ENCODE results near the gene SLC39A1. TPM values are rescaled to one million over a fixed set of nuclear protein-coding genes. Genes with fewer than 3 reads are reported as not detected.

Gene SLC39A1
- total RNA-seq, 2 donors from 2014 or later: 63.2 to 77.6 TPM

DNA sequence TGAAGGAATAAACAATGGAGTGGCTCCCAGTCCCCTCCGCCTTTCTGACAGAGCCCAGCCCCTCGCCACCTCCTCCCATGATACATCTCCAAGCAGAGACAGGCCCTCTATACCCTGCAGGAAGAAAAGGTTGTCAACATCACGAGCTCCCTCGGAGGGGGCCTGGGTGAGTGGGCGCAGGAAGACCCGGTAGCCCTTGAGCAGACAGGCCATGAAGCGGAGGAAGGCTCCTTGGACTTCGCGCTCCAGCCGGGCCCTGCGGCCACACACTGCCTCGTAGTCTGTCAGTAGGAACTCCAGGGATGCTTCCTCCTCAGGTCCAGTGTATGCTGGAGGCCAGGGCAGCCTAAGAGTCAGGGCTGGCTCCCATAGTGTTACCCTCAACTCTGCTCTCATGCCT lies 23.9 kb downstream of the SLC39A1 start:
- DNase-seq (no peak), ATAC-seq (no peak)
- intact Hi-C loops (cut with DNase I): no loop called here

DNA sequence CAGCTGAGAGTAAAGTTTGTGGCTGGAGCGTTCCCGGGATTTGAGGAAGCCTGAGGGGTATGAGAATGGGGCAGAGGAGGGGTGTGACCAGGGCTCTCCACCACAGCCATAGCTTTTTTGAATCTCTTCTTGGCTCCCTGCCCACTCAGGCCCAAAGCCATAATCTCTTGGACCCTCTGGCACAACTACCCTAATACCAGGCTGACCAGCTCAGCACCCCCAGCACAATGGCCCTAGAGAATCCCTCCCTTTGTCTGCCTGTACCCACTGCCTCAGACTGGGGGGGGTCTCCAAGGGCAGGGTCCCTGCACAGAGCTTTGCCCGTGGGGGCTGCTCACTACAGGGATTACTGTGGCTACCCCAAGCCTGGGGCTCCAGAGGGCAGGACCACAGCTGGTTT lies 24.3 kb downstream of the SLC39A1 start:
- ATAC-seq (no peak), DNase-seq (no peak)
- intact Hi-C loops (cut with DNase I): no loop called here

DNA sequence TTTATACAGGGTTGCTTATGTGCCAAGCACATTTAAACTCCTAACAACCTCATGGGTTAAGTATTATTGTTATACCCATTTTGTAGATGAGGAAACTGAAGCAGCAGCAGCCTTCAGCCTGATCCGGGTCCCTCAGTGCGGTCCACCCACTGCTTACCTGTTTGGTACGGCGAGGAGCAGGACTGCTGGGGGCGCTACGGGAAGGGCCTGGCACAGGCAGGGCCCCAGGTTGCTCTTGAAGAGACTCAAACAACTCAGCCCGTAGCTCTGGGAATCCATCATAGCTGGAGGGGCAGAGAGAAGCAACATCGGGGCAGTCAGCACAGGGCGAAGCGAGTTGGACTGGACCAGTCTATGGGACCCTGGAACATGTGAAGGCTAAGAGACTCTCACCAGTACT lies 26.0 kb downstream of the SLC39A1 start:
- intact Hi-C loops (cut with DNase I): no loop called here
- DNase-seq: no peak
- no peak for ATAC-seq

DNA sequence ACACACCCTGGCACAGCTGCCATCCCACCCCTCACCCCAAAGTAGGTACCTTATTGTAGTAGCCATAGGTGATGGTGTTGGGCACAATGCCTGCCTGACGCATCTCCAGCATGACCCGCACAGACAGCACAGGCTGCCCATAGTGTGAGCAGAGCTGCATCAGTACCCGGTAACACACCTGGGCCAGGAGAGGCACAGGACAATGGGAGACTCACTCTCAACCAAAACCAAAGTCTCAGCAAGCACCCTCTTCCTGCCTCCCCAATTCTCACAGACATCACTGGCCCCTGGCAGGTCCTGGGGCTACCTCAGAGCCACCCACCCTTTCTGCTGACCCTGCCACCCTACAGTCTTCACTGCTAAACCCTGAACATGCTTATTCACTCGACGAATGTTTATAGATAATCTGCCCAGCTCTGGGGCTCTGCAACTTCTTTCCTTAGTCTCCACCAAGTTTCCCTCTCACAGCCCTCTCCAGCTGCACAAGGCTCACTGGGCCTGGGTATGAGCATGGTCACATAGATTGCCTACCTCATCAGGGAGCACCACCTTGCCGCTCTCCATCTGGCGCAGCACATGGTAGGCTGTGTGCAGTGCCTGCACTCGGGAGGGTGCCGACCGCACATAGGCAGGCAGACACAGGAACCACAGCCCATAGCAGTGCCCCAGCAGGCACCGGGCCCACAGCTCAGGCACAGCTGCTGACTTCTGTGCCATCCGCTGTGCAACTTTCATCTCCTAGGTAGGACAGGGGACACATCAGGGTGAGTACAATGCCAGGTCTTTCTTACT lies 27.1 kb downstream of the SLC39A1 start:
- DNase-seq (no peak), ATAC-seq (no peak)
- intact Hi-C loops (cut with DNase I): no loop called here

DNA sequence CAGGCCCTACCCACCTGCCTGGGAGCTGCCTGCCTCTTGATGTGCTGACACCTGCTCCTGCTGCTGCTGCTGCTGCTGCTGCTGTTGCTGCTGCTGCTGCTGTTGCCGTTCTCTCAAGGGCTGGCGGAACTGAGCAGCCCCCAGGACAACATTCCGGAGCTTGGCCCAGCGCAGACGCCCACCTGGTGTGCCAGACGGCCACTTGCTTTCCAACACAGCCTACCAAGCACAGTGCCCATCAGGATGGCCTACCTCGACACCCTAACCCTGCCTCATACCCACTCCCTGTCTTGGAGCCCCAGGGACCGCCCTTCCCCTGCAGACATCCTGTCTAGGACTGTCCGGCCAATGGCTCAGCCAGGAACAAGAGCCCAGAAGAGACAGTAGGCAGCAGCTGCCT lies 28.6 kb downstream of the SLC39A1 start:
- ATAC-seq: no peak
- DNase-seq: no peak

DNA sequence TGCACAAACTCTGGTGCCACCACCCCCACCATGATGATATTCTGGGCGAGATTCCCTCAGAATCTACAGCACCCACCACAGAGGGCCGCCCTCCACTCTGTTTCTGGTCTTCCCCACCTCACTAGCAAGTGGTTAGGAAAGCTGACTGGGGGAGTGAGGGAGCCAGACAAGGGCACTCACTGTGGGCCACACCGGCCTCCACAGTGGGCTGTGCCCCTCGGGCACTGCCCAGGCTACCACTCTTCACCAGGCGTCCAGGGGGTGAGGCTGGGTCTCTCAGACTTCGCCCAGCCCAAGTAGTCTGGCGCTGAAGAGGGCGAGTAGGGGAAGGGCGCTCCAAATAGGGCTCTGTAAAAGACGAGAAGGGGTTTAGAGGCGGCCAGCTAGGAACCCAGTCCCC lies 29.4 kb downstream of the SLC39A1 start:
- intact Hi-C loops (cut with DNase I): no loop called here
- ATAC-seq (no peak), DNase-seq (no peak)

More for the DNA sequence above, 28.6 kb downstream of the SLC39A1 start:
- intact Hi-C loops (cut with DNase I): no loop called here

DNA sequence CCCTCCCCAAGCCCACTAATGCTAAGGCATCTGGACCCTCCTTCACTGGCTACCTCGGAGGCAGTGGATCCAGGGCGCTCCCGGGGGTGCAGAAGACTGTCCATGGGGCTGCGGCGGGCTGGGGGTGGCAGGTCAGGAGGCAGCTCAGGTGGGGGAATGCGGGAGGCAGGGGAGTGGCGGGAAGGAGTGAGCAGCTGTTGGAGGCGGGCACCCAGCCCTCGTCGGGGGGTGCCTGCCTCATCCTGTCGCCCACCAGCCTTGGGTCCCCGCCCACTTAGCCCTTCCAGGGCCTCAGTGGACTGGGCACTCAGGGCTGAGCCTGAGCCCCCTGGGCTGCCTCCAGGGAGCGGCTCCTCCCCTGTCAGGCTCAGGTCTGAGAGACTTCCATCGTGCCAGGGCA lies 29.9 kb downstream of the SLC39A1 start:
- ATAC-seq (no peak), DNase-seq (no peak)
- intact Hi-C loops (cut with DNase I): no loop called here

DNA sequence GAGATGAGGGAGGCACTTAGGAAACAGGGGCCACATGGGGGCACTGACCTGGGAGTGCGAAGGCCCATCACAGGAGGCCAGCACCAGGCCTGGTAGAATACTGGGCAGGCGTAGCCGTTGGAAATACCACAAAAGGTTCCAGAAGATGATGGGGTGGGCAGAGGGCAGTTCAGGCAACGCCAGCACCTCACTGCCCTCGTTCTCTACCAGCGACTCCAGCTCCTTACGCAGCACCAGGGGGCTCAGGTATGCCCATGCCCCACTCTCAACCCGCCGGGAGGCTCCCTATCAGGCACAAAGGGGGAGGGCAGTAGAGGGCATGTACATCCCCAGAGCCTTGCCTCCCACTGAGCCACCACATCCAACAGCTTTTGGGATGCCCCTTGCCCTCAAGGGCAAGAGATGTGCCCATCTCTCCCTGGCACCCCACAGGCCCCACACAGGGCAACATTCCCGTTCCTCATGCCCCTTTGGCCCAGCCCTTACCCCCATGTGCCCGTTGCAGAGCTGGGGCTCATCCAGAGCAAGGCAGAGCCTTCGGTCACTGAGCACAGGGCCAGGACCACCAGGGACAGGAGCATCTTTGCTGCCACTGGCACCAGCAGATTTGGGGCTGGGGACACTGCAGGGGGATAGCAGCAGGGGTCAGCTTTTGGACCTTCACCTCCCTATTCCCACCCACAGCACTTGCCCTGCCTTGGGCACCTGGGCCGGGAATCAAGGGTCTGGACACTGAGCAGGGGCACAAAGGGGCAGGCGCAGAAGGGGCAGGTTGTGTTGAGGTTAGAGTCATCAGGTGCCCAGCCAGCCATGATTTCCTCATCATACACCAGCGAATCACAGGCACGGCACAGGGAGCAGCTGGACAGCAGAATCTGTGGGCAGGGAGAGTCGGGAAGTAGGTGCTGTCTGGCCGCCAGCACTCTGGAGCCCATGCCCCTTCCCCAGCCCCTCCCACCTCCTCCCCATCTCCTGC lies 30.9 kb downstream of the SLC39A1 start:
- ATAC-seq (no peak), DNase-seq (no peak)
- intact Hi-C loops (cut with DNase I): no loop called here

DNA sequence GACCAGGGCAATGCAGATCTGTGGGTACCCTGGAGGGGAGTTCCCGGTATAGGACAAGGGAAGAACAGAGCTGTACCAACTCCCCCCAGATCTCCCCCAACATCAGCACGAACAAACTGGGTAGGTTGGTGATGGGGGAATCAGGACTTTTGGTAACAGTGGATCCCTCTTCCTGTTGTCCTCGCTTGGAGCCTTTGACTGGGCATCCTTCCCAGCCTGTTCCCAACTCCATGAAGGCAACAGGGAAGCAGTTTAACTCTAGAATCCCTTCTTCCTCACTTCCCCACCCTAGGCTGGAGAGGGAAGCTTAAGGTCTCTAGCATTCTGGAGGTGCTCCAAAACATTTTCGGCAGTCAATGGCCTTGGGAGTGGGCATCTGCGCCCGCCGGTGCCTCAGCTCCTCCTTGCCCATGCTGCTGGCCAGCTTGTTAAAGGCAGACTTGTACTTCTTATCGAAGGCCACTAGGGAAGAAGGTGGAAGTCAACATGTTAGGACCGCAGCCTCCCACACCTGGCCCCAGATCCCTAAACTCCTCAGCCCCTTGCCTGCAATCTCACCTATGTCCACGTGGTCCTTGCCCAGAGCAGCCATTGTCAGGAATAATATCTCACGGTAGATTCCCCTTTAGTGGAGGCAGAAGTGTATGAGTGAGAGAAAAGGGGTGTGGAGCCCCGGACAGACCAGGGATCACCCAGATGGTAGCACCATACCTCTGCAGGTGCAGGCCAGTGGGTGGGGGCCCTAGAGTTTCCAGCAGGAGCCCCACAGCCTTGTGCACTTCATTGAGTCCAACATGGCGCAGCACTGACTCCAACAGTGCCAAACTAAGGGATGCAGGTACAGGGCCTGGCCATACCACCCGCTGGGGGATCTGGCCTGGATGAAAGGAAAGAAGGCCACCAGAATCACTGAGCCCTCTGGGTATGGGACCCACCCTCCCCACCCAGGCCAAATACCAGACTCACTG lies 33.1 kb downstream of the SLC39A1 start:
- DNase-seq (no peak), ATAC-seq (no peak)
- intact Hi-C loops (cut with DNase I): no loop called here

DNA sequence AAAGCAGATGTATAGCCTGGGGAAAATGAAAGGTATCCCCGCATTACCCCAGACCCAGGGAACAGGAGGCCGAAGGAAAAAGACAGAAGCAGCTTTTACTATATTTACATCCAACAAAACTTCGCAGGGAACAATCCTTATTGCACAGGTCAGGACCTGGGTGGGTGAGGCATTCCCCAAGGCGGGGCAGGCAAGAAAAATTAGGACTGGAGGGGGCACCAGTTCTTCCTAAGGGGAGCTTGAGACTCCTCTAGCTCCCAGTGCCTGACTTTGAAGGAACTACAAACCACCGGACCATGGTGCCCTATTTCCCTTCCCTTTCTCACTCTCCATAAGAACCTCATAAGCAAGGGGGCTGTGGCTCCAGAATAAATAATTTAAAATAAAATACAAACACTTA lies 33.9 kb downstream of the SLC39A1 start:
- ATAC-seq (no peak), DNase-seq (no peak)
- intact Hi-C loops (cut with DNase I): no loop called here

DNA sequence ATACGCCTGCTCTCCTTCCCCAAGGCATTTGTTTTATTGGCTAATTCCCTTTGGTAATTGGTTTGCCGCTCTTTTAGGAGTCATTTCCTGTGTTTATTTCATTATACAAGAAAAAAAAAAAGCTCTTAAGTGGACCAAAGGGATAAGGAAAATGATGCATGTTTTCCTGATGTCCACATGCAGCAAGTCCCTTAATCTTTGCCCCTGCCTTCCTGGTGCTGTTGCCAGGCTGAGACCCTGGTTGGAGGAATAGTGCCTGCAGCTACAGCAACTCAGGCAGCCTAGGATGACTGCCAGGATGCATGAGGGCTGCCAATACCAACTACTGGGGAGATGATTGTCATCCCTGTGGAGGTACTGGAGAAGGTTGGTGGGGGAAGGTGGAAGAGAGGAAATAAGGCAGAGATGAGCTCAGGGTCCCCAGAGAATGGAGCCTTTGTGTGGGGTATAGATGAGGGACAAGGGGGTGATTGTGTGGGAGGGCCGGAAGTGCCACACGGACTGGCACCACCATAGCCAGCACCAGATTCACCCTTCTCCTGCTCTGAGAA lies 34.5 kb downstream of the SLC39A1 start:
- peak in 1 of 2 donors; percentile 45 for ATAC-seq
- DNase-seq: no peak
- intact Hi-C loops (cut with DNase I): no loop called here

DNA sequence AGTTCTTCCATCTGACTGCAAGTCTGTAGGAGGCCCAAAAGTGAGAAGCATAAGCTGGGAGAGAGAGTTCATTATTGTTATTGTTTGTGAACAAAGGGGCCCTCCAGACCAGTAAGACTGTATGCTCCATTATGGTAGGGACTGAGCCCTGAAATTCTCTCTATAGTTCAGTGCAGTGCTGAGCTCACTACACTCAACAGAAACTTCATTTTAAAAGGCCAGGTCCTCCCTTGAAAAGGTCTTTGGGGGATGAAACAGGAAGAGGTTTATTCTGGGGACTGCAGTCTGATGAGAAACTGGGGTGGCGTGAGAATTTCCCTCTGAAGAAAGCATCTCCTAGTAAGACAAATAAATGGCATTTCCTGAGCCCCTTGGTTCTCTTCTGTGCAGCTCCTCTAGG lies 35.1 kb downstream of the SLC39A1 start:
- intact Hi-C loops (cut with DNase I): no loop called here
- DNase-seq: no peak

DNA sequence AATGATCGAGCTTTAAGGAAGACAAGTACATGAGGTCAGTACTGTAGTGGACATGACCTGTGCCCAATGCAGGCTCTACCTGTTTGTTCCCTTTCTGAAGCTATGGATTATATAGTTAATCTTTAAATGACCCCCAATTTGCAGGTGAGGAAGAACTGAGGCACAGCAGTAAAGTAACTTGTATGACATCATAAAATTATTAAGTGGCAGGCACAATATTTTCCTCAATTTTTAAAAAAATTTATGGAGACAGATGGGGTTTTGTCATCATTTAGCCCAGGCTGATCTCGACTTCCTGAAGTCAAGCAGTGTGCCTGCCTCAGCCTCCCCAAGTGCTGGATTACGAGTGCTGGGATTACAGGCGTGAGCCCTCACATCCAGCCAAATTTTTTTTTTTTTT lies 36.9 kb downstream of the SLC39A1 start:
- intact Hi-C loops (cut with DNase I): no loop called here
- DNase-seq: no peak
- no peak for ATAC-seq

More for the DNA sequence above, 35.1 kb downstream of the SLC39A1 start:
- ATAC-seq: no peak

DNA sequence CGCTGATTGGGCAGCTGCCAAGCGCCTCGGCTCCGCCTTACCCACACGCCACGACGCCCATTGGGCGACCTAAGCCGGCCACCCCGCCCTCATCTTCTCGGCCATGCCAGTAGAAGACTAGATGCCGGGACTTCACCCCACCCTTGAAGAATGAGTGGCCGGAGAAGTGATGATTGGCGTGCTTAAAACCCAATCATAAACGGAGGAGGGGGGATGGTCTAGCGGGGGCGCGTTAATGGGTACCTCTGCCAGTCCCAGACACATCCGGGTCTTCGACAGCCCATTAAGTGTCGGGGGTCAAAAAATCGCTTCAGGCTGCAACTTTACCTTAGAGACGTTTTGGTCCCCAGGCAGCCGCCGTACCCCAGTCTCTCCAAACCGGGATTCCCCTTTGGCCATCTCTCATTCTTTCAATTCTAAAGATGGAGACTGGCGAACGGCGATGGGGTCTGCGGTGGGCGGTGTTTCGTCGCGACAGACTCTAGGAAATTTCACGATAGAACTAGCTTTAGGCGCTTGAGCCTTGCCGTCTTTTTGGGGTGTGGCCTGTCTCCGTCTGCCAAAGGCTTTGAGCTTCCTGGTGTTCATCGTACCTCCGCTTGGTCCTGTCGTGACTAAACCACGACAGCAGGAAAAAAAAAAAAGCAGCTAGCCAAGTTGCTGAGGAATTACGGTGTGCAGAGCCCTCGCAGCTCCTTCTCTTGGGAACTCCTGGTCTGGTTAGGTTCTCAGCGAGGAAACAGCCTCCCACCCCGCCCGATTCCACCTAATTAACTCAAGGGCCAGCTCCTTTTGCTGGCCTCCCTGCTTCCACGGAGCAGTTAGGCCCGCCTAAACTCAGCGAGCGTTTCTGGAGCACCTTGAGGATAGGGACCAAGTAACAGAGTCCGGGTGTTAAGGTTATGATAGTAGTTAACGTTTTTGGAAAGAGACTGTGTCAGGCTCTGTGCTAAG lies 40.1 kb downstream of the SLC39A1 start, which contains the start of gene GATAD2B:
TSS of gene GATAD2B (minus strand) at position 1 of the 954 bp plus-strand sequence. CDS start 94,625 bp downstream, outside the sequence.
- ATAC-seq: peak; percentile 98 to 99
- intact Hi-C loops (cut with DNase I): no loop called here

DNA sequence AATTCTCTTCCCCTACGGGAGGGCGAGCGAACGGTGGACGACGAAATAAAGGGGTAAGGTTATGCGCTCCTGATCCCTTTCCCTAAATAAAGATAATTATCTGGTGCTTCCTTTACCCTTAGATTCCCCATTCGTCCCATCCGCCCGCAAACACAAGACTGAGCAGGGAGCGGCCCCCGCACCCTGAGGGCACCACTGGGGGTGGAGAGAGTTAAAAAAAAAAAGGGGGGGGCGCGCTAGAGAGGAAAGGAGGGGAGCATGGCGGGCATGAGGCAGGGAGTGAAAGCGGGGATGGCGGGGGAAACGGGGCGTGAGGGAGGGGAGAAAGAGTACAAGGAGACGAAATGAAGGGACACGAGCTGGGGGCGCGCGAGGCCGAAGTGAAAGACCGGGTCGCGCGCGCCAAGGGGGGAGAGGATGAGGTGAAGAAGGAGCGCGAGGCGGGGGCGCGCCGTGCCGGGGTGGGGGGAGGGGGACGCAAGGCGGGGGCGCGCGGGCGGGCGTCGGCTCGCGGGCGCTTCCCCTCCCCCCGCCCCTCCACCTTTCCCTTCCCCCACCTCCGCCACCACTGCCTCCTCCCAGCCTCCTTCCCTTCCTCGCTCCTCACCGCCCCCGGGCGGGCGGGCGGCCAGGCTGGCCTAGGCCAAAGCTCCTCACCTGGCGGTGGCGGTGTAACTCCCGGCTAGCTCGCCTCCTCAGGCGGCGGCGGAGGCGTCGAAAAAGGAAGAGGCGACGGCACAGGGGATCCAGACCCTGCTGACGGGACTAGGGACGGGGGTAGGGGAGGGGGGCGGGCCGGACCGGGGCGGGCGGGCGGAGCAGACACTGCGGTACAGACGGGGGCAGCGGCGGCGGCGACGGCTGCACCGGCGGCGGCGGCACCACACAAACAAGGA lies 41.0 kb downstream of the SLC39A1 start:
- ATAC-seq (peak; percentile 14 to 50), DNase-seq (peak; percentile 57)
- intact Hi-C loops (cut with DNase I): no loop called here

More for the DNA sequence above, 40.1 kb downstream of the SLC39A1 start, which contains the start of gene GATAD2B:
- DNase-seq: peak; percentile 100

DNA sequence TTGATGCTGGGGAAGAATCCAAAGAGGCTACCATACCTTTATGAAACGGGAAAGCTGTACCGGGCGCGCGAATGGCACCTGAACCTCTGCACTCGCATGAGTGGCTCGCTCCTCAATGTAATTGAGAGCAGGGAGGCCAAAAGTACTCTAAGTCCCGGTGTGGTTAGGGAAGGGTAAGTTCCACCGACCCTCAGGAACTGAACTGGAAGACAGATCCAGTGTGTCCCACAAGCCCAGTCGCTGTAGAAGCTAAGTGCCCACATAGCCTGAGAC lies 41.6 kb downstream of the SLC39A1 start:
- DNase-seq: no peak
- intact Hi-C loops (cut with DNase I): no loop called here
- no peak for ATAC-seq

All from left cardiac atrium (tissue), 4 donors.